Mucosa of descending colon (tissue), 3 donors: Measurements from ENCODE around the gene GLT6D1. TPM values are rescaled to one million over a fixed set of nuclear protein-coding genes. Genes with fewer than 3 reads are reported as not detected.

Source experiments
- ATAC-seq: fragments of 200-7000 bp; cut with Tn5 transposase; one replicate; pipeline ENCODE4 v1.9.1; 2020; ENCODE audit warnings: mild to moderate bottlenecking, moderate library complexity
- DNase-seq, 3 donors: peaks; one replicate each; pipeline ENCODE4 v3.0.0-alpha.2; 2020
- H3K36me3 ChIP-seq: fragments of 200-600 bp; one replicate; pipeline ENCODE4 v1.8.0; 2021; ENCODE audit warnings: low read depth, mild to moderate bottlenecking
- H3K4me1 ChIP-seq: fragments of 200-600 bp; one replicate; pipeline ENCODE4 v1.8.0; 2021; ENCODE audit warnings: low read depth, mild to moderate bottlenecking
- H3K4me3 ChIP-seq: fragments of 200-600 bp; one replicate; pipeline ENCODE4 v1.8.0; 2021; ENCODE audit warnings: mild to moderate bottlenecking
- H3K9me3 ChIP-seq: fragments of 200-600 bp; one replicate; pipeline ENCODE4 v1.8.0; 2021; ENCODE audit warnings: mild to moderate bottlenecking
- CTCF ChIP-seq: fragments of 200-600 bp; IDR thresholded peaks from one replicate; pipeline ENCODE4 v1.8.0; 2022; ENCODE audit warnings: antibody characterized with exemption, mild to moderate bottlenecking
- intact Hi-C, 2 donors: fragments of 100-400 bp; cut with DNase I in 1 of 2; cut with micrococcal nuclease in 1 of 2; formaldehyde crosslinking; loops; one replicate each; pipeline versions ENCODE4 v1.11.0 to v1.11.1; 2022; cut with DNase I, micrococcal nuclease
- total RNA-seq, 3 donors: library from RNA; stranded (reverse); fragmentation: NEBNext Ultra II Directional in 2 of 3; extraction: Animal tissue kit (Norgen Biotek cat#: 25700) in 2 of 3; gene quantifications; one replicate each; pipeline versions ENCODE4 v1.2.1 to v1.2.4, GENCODE V29; 2021 to 2023
- donor health status: DM: no; HTN: no; CAD: no; lungs with moderate emphysema.
- donor health status: DM: no; HTN: no; CAD: no.
- donor health status: DM: no; HTN: yes; CAD: no.

GLT6D1 gene
- total RNA-seq, 3 donors from 2014 or later, result not detected

- DNase-seq (peak in 1 of 3 donors; percentile 10), ATAC-seq (no peak)
- intact Hi-C loops, result no loop called here
- no peak overlapping the region for H3K4me3 ChIP-seq
- no peaks in the 10 kb centered on the region for H3K36me3 ChIP-seq
- H3K4me1 ChIP-seq, result no peaks in the 10 kb centered on the region
- no peak for TF ChIP-seq CTCF
- no peaks in the 10 kb centered on the region for H3K9me3 ChIP-seq
These were observed 23.4 kb downstream of the GLT6D1 start for GRCh38 chr9:135615666-135616618.

DNA sequence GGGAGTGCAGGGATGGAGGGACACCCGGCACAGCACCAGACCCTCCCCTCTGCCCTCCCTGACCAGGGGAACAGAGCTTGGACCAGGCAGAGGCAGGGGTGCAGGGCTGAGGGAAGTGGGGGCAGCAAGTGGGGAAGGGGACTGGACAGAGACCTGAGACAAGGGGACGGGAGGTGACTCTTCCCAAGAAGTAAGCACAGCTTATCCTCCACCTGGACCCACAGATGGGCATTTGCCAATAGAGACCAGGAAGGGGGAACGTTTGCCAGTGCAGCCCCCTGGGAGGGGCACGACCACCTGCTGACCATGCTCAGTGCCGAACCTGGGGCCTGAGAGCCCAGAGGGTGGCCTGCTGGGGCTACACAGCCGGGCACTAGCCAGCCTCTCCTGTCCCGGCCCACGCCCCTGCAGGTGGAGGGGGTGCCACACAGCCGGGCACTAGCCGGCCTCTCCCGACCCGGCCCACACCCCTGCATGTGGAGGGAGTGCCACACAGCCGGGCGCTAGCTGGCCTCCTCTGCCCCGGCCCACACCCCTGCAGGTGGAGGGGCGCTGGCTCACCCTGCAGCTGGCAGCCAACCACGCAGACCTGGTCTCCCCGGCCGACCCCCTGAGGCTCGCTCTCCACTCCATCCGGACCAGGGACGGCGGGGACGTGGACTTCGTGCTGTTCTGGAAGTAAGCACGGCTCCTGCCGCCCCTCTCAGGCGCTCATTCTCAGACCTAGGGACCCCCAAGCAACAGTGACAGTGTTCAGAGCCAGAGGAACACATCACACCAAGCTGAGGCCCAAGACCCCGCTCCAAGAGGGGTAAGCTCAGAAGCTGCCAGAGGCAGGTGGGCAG is 24.3 kb downstream of the GLT6D1 start:
- TF ChIP-seq CTCF, result no peak
- intact Hi-C loops, result no loop called here
- H3K4me1 ChIP-seq, result no peaks in the 10 kb centered on the region
- DNase-seq, result no peak
- H3K9me3 ChIP-seq, result no peaks in the 10 kb centered on the region
- no peak overlapping the region for H3K4me3 ChIP-seq
- H3K36me3 ChIP-seq, result no peaks in the 10 kb centered on the region
- ATAC-seq, result peak; percentile 34

DNA sequence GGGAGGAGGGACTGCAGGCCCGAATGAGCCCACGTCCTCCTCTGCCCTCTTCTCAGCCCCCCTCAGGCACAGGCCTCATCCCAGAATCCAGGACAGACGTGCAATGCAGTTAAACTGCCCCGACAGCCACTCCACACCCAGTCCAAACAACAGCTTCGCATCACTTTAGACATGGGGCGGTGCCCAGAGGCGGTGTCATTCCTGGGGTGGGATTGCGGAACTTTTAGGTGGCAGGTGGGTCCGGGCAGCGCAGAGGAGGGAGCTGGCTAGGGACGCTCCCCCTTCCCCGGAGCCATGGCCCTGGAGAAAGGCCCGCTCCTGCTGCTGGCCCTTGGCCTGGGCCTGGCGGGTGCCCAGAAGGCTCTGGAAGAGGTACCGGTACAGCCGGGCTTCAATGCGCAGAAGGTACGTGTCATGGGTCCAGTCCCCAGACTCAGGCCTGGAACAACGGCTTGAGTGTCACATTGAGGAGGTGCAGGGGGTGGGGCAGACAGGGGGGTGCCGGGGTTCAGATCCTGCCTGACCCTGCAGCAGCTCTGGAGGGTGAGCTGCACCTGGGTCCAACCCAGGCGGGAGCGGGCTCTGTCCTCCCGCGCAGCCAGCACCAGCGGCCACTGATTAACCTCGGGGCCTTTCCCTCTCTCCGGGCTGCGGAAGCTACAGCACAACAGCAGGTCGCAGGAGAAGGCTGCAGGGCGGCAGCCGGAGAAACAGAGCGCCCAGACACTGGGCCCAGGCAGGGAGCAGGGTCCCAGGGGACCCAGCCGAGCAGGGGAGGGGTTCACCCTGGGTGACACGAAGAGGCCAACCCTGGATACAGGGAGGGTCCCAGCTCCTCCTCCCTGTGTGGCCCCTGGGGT is 25.2 kb downstream of the GLT6D1 start:
- Histone ChIP-seq H3K4me1 (no peaks in the 10 kb centered on the region), H3K36me3 (no peaks in the 10 kb centered on the region), H3K9me3 (no peaks in the 10 kb centered on the region), H3K4me3 (no peak overlapping the region)
- TF ChIP-seq CTCF, result no peak
- DNase-seq (no peak), ATAC-seq (no peak)
- intact Hi-C loops, result no loop called here

DNA sequence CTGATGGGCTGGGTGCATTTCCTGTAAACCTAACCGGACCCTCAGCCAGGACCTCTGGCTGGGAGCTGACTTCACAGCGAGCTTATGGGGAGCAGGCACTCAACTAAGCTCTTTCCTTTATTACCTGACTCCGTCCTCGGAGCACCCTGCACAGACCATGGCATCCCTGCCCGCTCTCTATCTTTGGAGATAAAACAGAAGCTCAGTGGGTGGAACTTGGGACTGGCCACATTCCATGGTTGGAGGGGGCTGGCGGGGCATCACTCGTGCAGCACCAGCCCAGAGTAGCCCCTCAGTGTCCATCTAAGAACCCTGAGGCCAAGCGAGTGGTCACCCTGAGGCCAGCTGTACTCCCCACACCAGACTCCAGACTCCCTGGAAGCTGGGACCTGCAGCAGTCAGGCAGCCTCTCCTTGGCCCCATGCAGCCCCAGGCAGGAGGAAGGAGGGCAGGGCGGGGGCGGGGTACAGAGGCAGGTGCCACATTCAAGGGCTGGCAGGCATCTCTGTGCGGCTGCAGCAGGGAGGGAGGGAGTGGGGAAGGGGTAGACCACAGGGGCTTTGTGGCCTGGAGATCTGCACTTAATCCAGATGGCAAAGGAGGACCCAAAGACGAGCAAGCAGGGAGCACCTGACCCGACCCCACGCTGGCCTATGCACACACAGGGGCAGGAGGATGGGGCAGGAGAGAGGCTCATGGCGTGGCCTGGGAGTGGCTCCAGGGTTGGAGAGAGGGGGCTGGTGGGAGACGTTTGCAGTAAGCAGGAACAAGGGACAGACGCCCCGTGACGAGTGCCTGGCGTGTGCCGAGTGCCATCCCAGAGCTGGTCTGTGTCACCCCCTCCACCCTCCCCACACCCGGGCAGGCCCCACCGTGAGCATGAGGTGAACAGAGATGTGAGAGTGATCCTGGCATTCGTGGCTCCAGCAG is 26.1 kb downstream of the GLT6D1 start:
- Histone ChIP-seq H3K4me1 (no peaks in the 10 kb centered on the region), H3K9me3 (no peaks in the 10 kb centered on the region), H3K4me3 (no peak overlapping the region), H3K36me3 (no peaks in the 10 kb centered on the region)
- TF ChIP-seq CTCF, result no peak
- intact Hi-C loops, result no loop called here
- ATAC-seq (no peak), DNase-seq (no peak)
